NT2/D1 (cell line): ENCODE results near the gene SLC38A11.

Source experiments
- DNase-seq: peaks from one replicate; pipeline ENCODE4 v3.0.0-alpha.2; 2011; ENCODE audit warnings: low read depth, low spot score
- H3K27me3 ChIP-seq: 2 replicates; pipeline ENCODE4 v1.6.0; 2011; ENCODE audit warnings: mild to moderate bottlenecking; ENCODE audit not compliant: insufficient read length, insufficient read depth
- H3K36me3 ChIP-seq: 2 replicates; pipeline ENCODE4 v1.6.1; 2011; ENCODE audit warnings: mild to moderate bottlenecking, low read length, mixed read lengths; ENCODE audit not compliant: insufficient read depth, insufficient read length
- H3K4me1 ChIP-seq: 2 replicates; pipeline ENCODE4 v1.5.1; 2011; ENCODE audit not compliant: insufficient read depth, insufficient read length
- H3K4me3 ChIP-seq: 2 replicates; pipeline ENCODE4 v1.5.1; 2011; ENCODE audit warnings: low read depth; ENCODE audit not compliant: insufficient read length
- H3K9ac ChIP-seq: 2 replicates; pipeline ENCODE4 v1.6.0; 2011; ENCODE audit warnings: low read depth; ENCODE audit not compliant: insufficient read length
- H3K9me3 ChIP-seq: 2 replicates; pipeline ENCODE4 v1.5.1; 2011; ENCODE audit warnings: mild to moderate bottlenecking, low read length; ENCODE audit not compliant: insufficient read depth
- SUZ12 ChIP-seq: IDR thresholded peaks from 2 replicates; pipeline ENCODE4 v1.6.1; 2011; ENCODE audit not compliant: insufficient read length, insufficient read depth; ENCODE audit errors: extremely low read depth
- YY1 ChIP-seq: IDR thresholded peaks from 2 replicates; pipeline ENCODE4 v1.6.1; 2011; ENCODE audit not compliant: insufficient read length, insufficient read depth
- ZNF274 ChIP-seq: IDR thresholded peaks from 2 replicates; pipeline ENCODE4 v1.6.1; 2011; ENCODE audit warnings: mild to moderate bottlenecking, low read depth, low read length

Gene SLC38A11

DNA sequence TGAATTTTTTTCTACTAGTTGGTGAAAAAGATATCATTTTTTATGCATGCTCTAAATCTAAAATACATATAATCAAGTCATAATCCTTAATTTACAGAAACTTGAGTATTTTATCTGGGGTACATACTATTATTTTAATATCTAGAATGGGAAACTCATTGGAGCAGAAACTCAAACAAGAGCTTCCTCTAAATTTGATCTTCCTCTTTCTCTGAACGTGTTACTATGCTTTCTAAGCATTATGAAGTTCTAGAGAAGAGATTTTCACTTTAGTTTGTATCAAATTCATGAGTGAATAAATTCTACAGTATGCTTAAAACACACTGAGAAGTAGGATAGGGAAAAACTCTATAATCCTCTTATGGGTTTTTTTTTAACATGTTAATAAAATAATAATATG, 20.6 kb upstream of the SLC38A11 start:
- H3K4me1 ChIP-seq, result no peaks in the 10 kb centered on the region
- H3K9me3 ChIP-seq, result no peaks in the 10 kb centered on the region
- no peaks in the 10 kb centered on the region for H3K36me3 ChIP-seq
- no peak overlapping the region for H3K9ac ChIP-seq
- no peak overlapping the region for H3K4me3 ChIP-seq
- TF ChIP-seq ZNF274 (no peak), SUZ12 (no peak), YY1 (no peak)
- no peak for DNase-seq
- no peaks in the 10 kb centered on the region for H3K27me3 ChIP-seq

DNA sequence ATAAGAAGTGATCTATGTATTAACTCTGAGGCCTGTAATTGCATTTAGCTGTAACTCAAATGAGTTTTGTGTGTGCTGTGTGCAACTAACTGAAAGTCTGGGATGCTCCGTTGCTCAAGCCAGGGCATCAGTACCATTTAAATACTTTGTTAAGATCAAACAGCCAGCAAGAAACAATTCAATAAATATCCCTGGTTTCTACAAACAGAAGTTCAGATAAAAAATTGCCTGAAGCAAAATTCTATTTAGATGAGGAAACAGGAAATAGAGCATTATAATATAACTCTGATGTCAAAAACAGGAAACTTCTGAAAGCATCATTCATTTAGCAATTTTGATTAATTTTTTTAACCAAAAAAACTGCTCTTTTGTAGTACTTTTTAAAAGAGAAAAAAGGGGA, 18.9 kb upstream of the SLC38A11 start:
- no peak for DNase-seq

DNA sequence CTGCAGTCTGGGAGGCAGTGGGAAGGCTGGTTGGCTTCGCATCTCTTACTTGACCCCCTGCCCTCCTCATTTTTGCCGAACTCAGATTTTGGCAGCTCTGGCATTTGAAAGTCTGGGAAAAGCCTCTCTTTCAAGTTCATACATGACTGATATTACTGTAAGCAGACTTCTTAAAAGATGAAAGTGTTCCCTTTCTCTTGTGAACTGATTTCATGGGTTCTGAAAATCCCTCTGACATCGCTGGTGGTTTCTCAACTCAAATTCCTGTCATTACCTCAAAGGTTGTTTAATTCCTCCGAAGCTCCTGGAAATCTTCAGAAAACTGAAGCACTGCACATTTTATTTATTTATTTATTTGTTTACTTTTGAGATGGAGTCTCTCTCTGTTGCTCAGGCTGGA, 16.9 kb upstream of the SLC38A11 start:
- TF ChIP-seq YY1, result no peak
- TF ChIP-seq ZNF274, result no peak
- TF ChIP-seq SUZ12, result no peak
- Histone ChIP-seq H3K4me1 (no peaks in the 10 kb centered on the region), H3K36me3 (no peaks in the 10 kb centered on the region), H3K4me3 (no peak overlapping the region), H3K9me3 (peaks cover 17% of the 10 kb centered on the region), H3K27me3 (no peaks in the 10 kb centered on the region), H3K9ac (no peak overlapping the region)
- no peak for DNase-seq

More for the DNA sequence above, 18.9 kb upstream of the SLC38A11 start:
- H3K4me3 ChIP-seq, result no peak overlapping the region
- H3K27me3 ChIP-seq, result no peaks in the 10 kb centered on the region
- no peak overlapping the region for H3K9ac ChIP-seq
- H3K36me3 ChIP-seq, result no peaks in the 10 kb centered on the region
- H3K9me3 ChIP-seq, result no peaks in the 10 kb centered on the region
- TF ChIP-seq YY1 (no peak), SUZ12 (no peak), ZNF274 (no peak)
- no peaks in the 10 kb centered on the region for H3K4me1 ChIP-seq

DNA sequence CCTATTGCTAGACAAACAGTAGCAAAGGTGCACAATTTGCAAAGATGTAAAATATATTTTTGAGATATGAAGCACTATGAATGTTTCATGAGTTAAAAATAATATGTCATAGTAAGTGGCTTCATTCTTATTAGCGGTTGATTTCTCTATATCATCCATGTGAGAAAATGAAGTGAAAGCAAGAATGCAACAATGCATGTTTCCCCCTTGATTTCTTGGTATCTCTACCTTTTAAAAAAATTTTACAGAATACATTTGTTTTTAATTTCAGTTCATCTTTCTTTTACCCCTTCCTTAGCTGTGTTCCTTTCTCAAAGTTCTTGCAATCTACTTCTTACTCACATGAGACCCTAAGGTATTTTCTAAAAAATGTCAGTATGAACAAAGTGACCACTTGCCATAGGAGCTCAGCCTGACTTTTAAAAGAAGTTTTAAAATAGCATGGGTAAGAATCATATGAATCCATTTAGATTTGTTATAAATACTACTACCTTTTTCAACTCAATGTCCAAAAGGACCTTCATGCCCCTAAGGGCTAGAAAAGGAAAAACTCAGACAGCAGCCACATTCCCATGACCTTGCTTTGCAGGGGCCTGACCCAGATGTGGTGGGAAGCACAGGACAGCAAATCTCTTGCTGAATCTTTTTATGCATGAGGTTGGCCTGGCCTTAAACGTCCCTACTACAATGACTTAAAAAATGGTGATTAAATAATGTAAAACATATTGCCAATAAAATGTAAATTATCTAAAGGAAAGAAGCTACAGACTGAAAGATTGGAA, 14.8 kb upstream of the SLC38A11 start:
- H3K4me1 ChIP-seq, result no peaks in the 10 kb centered on the region

DNA sequence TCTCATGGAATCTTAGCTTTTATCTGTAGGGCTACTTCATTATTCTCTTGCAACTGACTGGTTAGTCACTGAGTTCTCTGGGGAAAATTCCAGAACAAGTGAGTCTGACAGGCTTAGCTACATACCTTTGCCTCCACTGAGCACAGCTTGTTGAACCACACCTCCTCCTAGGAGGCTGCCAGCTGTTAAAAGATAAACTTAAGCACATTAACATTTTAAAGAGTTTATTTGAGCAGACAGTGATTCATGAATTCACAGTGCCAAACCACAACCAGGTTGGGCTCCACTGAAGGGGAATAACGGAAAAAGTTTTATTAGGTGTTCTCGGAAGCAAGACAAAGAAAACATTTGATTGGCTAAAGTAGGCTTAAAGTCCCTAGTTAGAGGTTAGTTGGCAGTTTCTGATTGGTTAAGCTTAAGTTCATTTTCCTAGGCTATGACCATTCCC, 12.5 kb upstream of the SLC38A11 start:
- DNase-seq, result peak; percentile 55
- no peaks in the 10 kb centered on the region for H3K27me3 ChIP-seq
- no peaks in the 10 kb centered on the region for H3K4me1 ChIP-seq
- no peak overlapping the region for H3K9ac ChIP-seq
- H3K36me3 ChIP-seq, result no peaks in the 10 kb centered on the region
- no peak for TF ChIP-seq YY1
- TF ChIP-seq SUZ12, result no peak
- no peak for TF ChIP-seq ZNF274
- H3K4me3 ChIP-seq, result no peak overlapping the region
- H3K9me3 ChIP-seq, result peaks cover 17% of the 10 kb centered on the region

More for the DNA sequence above, 14.8 kb upstream of the SLC38A11 start:
- Histone ChIP-seq H3K9ac (no peak overlapping the region), H3K36me3 (no peaks in the 10 kb centered on the region), H3K9me3 (peaks cover 17% of the 10 kb centered on the region), H3K27me3 (no peaks in the 10 kb centered on the region), H3K4me3 (no peak overlapping the region)
- no peak for TF ChIP-seq SUZ12
- TF ChIP-seq ZNF274, result no peak
- TF ChIP-seq YY1, result no peak
- no peak for DNase-seq

DNA sequence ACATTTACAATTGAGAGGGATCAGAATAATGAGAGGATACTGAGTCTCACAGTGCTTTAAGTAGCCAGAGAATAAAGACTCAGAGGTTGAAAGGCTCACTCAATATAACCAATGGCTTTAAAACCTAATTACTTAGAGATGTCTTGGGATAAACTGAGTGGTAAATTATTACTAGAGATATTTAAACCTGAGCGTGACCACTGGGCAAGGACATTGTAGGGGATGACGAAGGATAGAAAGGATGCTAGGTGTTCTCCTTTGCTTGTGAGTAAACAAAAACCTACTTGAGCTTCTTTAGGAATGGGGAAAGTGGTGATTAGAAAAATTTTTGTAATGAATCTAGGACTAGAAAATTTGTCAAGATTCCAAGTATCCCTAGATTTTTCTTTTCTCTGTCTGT, 12.0 kb upstream of the SLC38A11 start:
- TF ChIP-seq YY1 (no peak), SUZ12 (no peak)
- H3K36me3 ChIP-seq, result no peaks in the 10 kb centered on the region
- no peak overlapping the region for H3K4me3 ChIP-seq
- no peaks in the 10 kb centered on the region for H3K4me1 ChIP-seq
- no peak for DNase-seq
- H3K27me3 ChIP-seq, result no peaks in the 10 kb centered on the region
- H3K9me3 ChIP-seq, result peaks cover 17% of the 10 kb centered on the region
- H3K9ac ChIP-seq, result no peak overlapping the region

DNA sequence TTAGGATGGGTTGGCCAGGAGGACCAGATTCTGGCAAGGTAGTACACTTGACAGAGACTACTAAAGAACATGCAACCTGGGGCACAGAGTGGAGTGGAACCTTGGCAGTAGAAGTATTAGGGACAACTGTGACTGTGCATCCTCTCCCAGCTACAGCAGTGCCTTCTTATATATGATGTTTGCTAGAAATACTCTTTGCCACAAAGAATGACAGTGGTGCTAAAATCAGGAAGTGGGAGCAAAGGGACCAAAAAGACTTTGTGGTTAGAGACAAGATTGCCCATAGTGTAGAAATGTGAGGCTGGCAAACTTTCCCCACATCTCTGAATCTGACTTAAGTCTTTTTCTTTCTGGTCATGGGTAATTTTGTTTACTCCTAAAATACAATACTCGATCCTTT, 9.4 kb upstream of the SLC38A11 start:
- Histone ChIP-seq H3K4me3 (no peak overlapping the region), H3K9me3 (peaks cover 17% of the 10 kb centered on the region), H3K36me3 (no peaks in the 10 kb centered on the region), H3K9ac (no peak overlapping the region), H3K27me3 (no peaks in the 10 kb centered on the region), H3K4me1 (no peaks in the 10 kb centered on the region)
- TF ChIP-seq YY1 (no peak), ZNF274 (no peak), SUZ12 (no peak)
- no peak for DNase-seq
